Uterus (tissue), 2 donors: ENCODE data around the gene SRPK2.
A peak's percentile ranks its signal among the peaks of the same experiment; 100 is the strongest.

Source experiments
- CTCF ChIP-seq, 4 experiments: fragments of 200-600 bp in 2 of 4; fragments of 450-650 bp in 2 of 4; sonication (generic) in 2 of 4; IDR thresholded peaks; one replicate each; pipeline ENCODE4 v1.5.1; 2016 to 2019; ENCODE audit warnings: antibody characterized with exemption in 4 of 4, mild to moderate bottlenecking in 2 of 4, moderate library complexity in 1 of 4
- POLR2A ChIP-seq, 2 donors: fragments of 450-650 bp; IDR thresholded peaks; one replicate each; pipeline ENCODE4 v1.6.1; 2016; ENCODE audit warnings: antibody characterized with exemption in 2 of 2, mild to moderate bottlenecking in 1 of 2, moderate library complexity in 1 of 2

DNA sequence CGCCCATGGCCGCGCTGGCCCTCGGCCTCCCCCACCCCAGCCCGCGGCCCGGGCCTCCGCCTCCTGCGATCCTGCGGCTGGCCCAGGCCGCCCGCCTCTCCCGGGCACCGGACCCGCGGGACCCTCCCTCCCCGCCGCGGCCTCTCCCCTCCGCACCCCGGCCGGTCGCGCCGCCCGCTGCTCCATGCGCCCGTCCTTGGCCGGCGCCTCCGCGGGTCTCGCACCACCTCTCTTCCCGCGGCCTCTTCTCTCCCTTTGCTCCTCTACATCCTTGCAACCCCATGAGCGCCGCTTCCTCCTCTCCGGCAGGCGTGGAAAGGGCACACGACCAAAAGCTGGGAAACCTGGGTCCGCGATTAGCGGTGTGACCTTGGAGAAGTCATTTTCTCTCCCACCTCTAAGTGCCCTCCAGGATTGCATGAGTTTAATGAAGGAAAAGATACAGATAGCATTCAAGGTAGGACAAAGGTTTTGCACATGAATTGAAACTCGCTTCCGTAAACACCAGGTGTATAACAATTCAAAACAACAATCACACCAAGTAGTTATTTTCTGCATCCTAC lies 448 bp upstream of the SRPK2 start:
- peak in 1 of 4 experiments; percentile 13 for TF ChIP-seq CTCF (IDR thresholded peaks at IDR 0.05)
- no peak for TF ChIP-seq POLR2A (IDR thresholded peaks at IDR 0.05)
